Stimulated activated CD8-positive, alpha-beta memory T cell treated with anti-CD3 and anti-CD28 coated beads, Interleukin-12 subunit alpha, Interleukin-12 subunit beta, amount 100 ng/mL, for 4 hours (primary cell): ENCODE results near the gene SLC66A2.

Experiments used
- DNase-seq: peaks from one replicate; pipeline ENCODE4 v3.0.0-alpha.2; 2020; ENCODE audit warnings: low read depth

Gene SLC66A2

GRCh38 chr18:79917853-79918614 lies 33.4 kb downstream of the SLC66A2 start:
- DNase-seq = no peak

GRCh38 chr18:79917169-79917852 lies 34.1 kb downstream of the SLC66A2 start:
- DNase-seq = no peak

DNA sequence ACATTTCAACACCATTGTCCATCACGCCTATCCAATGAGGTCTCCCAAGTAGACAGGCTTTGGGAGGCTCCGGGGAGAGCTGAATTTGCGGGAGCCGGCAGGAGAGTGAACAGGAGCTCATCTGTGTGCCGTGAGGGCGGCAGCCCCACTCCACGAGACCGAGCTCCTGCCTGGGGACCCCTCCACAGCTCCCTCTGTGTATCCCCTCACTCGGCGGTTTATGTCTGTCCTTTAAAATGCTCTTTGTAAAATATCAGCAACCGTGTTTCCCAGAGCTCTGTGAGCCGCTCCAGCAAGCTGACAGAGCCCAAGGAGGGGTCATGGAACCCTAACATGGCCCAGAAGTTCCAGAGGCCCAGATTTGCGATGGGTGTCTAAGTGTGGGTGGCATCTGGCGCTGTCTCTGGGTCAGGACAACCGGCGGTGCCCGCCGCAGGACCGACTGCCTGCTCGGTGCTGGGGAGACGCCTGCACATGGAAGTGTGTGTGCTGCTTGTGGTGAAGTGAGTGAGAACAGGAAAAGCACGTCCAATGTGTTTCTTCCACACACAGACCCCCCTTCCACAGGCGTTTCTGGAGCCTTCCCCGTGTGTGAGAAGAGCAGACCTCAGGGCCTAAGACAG lies 34.8 kb downstream of the SLC66A2 start:
- no peak for DNase-seq

DNA sequence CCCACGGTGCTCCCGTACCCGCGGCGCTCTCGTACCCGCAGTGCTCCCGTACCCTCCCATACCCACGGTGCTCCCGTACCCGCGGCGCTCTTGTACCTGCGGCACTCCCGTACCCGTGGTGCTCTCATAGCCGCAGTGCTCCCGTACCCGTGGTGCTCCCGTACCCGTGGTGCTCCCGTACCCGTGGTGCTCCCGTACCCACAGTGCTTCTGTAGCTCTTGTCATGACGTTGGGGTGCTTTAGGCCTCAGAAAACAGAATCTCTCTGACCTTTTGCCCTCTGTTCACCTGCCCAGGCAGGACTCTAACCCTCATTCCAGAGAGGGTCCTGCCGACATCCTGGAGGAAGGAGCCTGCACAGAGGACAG lies 35.3 kb downstream of the SLC66A2 start:
- no peak for DNase-seq

- no peak for DNase-seq
Observed at GRCh38 chr18:79915161-79916127, 36.0 kb downstream of the SLC66A2 start.

DNA sequence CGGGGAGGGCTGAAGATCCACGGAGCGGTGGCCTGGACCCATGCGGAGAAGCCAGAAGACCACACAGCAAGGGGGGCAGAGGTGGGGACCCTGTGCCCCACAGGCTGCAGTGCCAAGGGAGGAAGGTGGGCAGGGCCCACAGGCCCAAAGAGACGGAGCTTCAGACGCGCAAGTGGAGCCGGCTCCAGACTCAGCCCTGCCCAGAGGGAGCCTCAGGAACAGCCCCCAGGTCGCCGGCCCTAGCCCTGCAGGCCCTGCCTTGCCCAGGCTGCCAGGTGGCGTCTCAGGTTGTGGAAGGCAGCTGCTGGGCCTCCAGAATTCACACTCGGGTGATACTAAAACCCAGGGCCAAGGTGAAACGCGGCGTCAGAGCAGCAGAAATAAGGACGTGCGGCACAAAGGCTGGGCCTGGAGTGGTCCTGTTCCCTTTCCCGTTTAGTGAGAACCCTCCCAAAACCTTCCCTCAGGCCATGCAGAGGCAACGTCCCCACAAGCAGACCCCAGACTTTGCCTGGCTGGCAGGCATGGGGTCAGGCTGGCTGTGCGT lies 36.8 kb downstream of the SLC66A2 start:
- no peak for DNase-seq

GRCh38 chr18:79912994-79913831 lies 38.2 kb downstream of the SLC66A2 start:
- no peak for DNase-seq

DNA sequence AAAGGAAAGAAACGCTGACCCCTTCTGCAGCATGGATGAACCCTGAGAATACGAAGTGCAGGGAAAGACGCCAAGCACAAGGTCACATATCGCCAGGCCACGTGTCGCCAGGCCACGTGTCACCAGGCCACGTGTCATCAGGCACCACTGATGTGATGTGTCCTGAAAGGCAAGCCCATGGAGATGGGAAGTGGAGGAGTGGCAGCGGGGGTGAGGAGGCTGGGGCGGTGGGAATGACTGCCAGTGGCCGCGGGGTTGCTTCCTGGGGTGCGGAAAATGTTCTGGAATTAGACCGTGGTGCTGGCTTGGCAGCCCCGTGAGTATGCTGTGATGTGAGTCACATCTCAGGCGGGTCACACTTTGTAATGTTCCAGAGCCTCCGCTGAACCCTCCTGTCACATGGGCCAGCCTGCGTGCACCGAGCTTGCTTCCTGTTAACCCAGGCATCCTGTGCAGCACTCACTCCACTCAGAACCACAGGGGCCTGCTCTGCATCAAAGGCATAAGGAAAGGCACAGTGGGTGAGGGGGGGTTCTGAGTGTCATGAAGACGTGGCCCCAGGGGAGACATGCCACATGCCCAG lies 39.0 kb downstream of the SLC66A2 start:
- peak; percentile 12 for DNase-seq

GRCh38 chr18:79911344-79912270 lies 39.8 kb downstream of the SLC66A2 start:
- no peak for DNase-seq

DNA sequence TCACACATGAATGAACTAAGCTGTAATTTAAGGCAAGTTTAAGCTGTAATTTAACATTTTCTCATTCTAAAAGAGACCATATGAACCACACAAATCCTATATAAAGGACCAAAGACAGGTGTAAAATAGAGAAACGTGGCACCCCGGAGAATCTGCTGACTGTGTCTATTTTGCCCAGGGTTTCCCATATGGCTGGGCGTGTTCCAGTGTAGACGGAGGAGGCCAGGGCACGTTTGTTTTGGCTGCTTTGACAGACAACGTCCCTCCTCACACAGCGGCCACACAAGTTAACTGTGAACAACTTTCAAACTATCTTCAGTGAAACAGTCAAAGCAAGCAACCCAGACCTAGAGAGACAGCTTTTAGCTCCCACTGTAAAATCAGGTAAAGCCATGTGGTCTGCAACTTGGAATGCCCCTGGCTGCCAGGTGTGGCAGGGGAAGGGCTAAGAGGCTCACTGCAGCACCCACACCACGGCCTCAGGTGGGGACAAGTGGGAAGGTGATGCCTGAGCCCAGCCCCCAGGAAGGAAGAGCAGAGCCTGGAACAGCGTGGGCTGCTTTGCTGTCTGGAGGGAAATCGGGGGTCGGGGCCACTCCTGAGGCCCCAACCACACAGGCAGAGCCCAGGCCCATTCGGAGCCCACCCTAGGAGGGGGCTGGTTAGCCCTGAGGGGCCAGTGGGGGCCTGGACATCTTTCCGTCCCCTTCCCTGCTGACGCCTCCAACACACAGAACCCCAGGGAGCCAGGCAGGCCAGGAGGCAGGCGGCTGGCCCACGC lies 40.7 kb downstream of the SLC66A2 start:
- no peak for DNase-seq

- no peak for DNase-seq
Observed at GRCh38 chr18:79906706-79907105, 44.7 kb downstream of the SLC66A2 start.

DNA sequence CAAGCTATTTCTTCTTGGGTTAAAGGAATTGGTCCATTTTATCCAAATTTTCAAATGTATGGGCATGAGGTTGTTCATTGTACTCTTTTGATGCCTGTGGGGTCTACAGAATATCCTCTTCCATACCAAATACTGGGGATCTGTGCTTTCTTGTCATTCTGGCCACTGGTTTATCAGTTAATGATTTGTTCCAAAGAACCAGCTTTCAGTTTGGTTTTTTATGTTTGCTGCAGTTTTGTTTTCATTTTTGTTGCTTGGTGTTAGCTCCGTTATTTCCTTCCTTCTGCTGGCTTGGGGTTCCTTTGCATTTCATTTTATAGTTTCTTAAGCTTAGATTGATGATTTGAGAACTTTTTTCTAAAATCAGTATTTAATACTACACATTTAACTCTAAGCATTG lies 45.5 kb downstream of the SLC66A2 start:
- no peak for DNase-seq

- no peak for DNase-seq
Observed at GRCh38 chr18:79905389-79905911, 46.0 kb downstream of the SLC66A2 start.

DNA sequence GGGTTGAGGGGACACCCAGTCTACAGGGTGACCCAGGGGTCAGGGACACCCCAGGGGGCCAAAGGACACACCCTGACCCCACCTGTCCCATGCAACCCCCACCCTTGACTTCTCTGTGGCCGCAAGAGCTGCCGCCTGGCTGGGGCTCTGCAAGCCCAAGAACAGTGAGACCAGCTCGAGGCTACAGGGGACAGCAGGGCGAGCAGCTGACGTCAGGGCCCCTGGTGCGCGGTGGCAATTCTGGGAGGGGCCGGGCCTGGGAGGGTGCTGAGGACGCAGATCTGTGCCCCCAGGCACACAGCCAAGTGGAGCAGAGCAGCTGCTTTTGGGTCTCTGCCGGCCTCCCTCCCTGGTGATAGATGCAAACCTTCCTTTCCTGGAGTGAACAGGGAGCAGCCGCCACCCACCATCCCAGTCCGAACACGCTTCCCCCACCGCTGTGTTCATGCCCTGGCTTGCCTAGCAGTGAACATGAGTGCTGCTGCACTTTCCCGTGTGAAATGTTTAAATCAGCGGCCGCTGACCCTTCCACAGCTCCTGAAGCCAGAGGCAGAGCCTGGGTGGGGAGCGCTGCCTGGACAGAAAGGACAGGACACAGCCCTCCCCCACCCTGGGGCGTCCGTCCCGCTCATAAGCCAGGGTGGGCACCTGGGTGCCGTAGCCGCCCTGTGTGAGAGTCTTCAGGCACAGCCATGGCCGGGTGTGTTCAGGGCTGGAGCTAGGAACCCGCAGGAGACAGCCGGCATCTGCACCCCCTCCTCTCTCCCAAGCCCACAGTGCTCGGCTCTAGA lies 46.9 kb downstream of the SLC66A2 start:
- DNase-seq = no peak

- no peak for DNase-seq
Observed at GRCh38 chr18:79903787-79904356, 47.6 kb downstream of the SLC66A2 start.

- no peak for DNase-seq
Observed at GRCh38 chr18:79903071-79903635, 48.3 kb downstream of the SLC66A2 start.

GRCh38 chr18:79902640-79903039 lies 48.8 kb downstream of the SLC66A2 start:
- DNase-seq = no peak
